Measurements from ENCODE around the gene PBOV1. TPM values are rescaled to one million over a fixed set of nuclear protein-coding genes. Genes with fewer than 3 reads are reported as not detected.

PBOV1 gene
- total and polyA plus RNA-seq, 7 donors: not detected

GRCh38 chr6:138246650-138247440, 28.6 kb upstream of the PBOV1 start:
- no peak overlapping the region for H3K4me3 ChIP-seq
- ATAC-seq: no peak
- intact Hi-C loops (cut with DNase I): no loop called here

GRCh38 chr6:138245751-138246150, 27.5 kb upstream of the PBOV1 start:
- DNase-seq: no peak
- Histone ChIP-seq H3K4me1 (no peaks in the 10 kb centered on the region), H3K27ac (no peak overlapping the region), H3K27me3 (ENCODE audit: insufficient read depth in 3 of 3, low read length in 2 of 3) (no peaks in the 10 kb centered on the region), H3K36me3 (ENCODE audit: insufficient read depth in 1 of 2, low read depth in 1 of 2) (no peaks in the 10 kb centered on the region), H3K9me3 (no peaks in the 10 kb centered on the region), H3K4me3 (no peak overlapping the region)
- no peak for ATAC-seq
- WGBS, 3 donors: 49 to 61% (median 50%) methylated on average over 3 of the region's 3 CpGs
- no peak for TF ChIP-seq CTCF (IDR thresholded peaks at IDR 0.05)
- intact Hi-C loops (cut with DNase I): no loop called here

More at GRCh38 chr6:138246650-138247440, 28.6 kb upstream of the PBOV1 start:
- TF ChIP-seq CTCF (IDR thresholded peaks at IDR 0.05): no peak
- no peaks in the 10 kb centered on the region for H3K36me3 ChIP-seq (ENCODE audit: insufficient read depth in 1 of 2, low read depth in 1 of 2)
- H3K9me3 ChIP-seq: no peaks in the 10 kb centered on the region
- H3K27me3 ChIP-seq (ENCODE audit: insufficient read depth in 3 of 3, low read length in 2 of 3): no peaks in the 10 kb centered on the region
- no peak overlapping the region for H3K27ac ChIP-seq
- H3K4me1 ChIP-seq: no peaks in the 10 kb centered on the region
- DNase-seq: no peak
- 81 to 89% (median 89%) methylated on average over 3 of the region's 3 CpGs for WGBS, 3 donors

- TF ChIP-seq CTCF (IDR thresholded peaks at IDR 0.05): no peak
- ATAC-seq (no peak), DNase-seq (no peak)
- Histone ChIP-seq H3K4me3 (no peak overlapping the region), H3K27me3 (ENCODE audit: insufficient read depth in 3 of 3, low read length in 2 of 3) (no peaks in the 10 kb centered on the region), H3K9me3 (no peaks in the 10 kb centered on the region), H3K27ac (no peak overlapping the region), H3K4me1 (no peaks in the 10 kb centered on the region), H3K36me3 (ENCODE audit: insufficient read depth in 1 of 2, low read depth in 1 of 2) (no peaks in the 10 kb centered on the region)
- 82 to 85% (median 84%) methylated on average over 4 of the region's 4 CpGs for WGBS, 3 donors
- intact Hi-C loops (cut with DNase I): no loop called here
Measured at GRCh38 chr6:138242987-138243592, 24.8 kb upstream of the PBOV1 start.

- intact Hi-C loops (cut with DNase I): no loop called here
- H3K27me3 ChIP-seq (ENCODE audit: insufficient read depth in 3 of 3, low read length in 2 of 3): no peaks in the 10 kb centered on the region
- 63 to 78% (median 76%) methylated on average over 6 of the region's 6 CpGs for WGBS, 3 donors
Measured at GRCh38 chr6:138241934-138242333, 23.6 kb upstream of the PBOV1 start.

More at GRCh38 chr6:138241934-138242333, 23.6 kb upstream of the PBOV1 start:
- no peak overlapping the region for H3K27ac ChIP-seq
- no peaks in the 10 kb centered on the region for H3K9me3 ChIP-seq
- no peaks in the 10 kb centered on the region for H3K4me1 ChIP-seq
- TF ChIP-seq CTCF (IDR thresholded peaks at IDR 0.05): no peak
- no peak for ATAC-seq
- DNase-seq: no peak
- H3K36me3 ChIP-seq (ENCODE audit: insufficient read depth in 1 of 2, low read depth in 1 of 2): no peaks in the 10 kb centered on the region
- no peak overlapping the region for H3K4me3 ChIP-seq
